Breast epithelium (tissue), 4 donors: ENCODE measurements around the gene FBXO34. TPM values are rescaled to one million over a fixed set of nuclear protein-coding genes. Genes with fewer than 3 reads are reported as not detected.

Source experiments
- DNase-seq, 2 donors: peaks; one replicate each; pipeline ENCODE4 v3.0.0-alpha.2; 2019; ENCODE audit warnings: low spot score in 2 of 2
- H3K27ac ChIP-seq, 2 donors: fragments of 200-600 bp; sonication (generic) in 1 of 2; one replicate each; pipeline ENCODE4 v1.5.1; 2016 to 2019; ENCODE audit warnings: mild to moderate bottlenecking in 1 of 2
- H3K27me3 ChIP-seq, 2 donors: fragments of 200-600 bp; sonication (generic) in 1 of 2; one replicate each; pipeline versions ENCODE4 v1.5.1 to v1.6.0; 2017 to 2019; ENCODE audit warnings: control low read depth in 1 of 2, mild to moderate bottlenecking in 1 of 2
- H3K36me3 ChIP-seq: fragments of 200-600 bp; one replicate; pipeline ENCODE4 v1.5.1; 2019
- H3K4me1 ChIP-seq, 2 donors: fragments of 200-600 bp; sonication (generic); one replicate each; pipeline ENCODE4 v1.5.1; 2016 to 2019; ENCODE audit warnings: control low read depth in 1 of 2
- H3K4me3 ChIP-seq, 3 donors: fragments of 200-600 bp; sonication (generic); 1 replicate in 2 of 3; 2 replicates in 1 of 3; pipeline ENCODE4 v1.5.1; 2016 to 2019; ENCODE audit warnings: mild to moderate bottlenecking in 3 of 3, moderate library complexity in 2 of 3
- H3K9me3 ChIP-seq, 2 donors: fragments of 200-600 bp; sonication (generic) in 1 of 2; one replicate each; pipeline ENCODE4 v1.5.1; 2016 to 2019; ENCODE audit warnings: control low read depth in 1 of 2
- POLR2A ChIP-seq: fragments of 450-650 bp; IDR thresholded peaks from one replicate; pipeline ENCODE4 v1.6.1; 2016; ENCODE audit warnings: antibody characterized with exemption, mild to moderate bottlenecking, moderate library complexity
- POLR2AphosphoS5 ChIP-seq, 3 donors: sonication (generic); formaldehyde crosslinking; IDR thresholded peaks; one replicate each; pipeline ENCODE4 v1.6.1; 2017; ENCODE audit warnings: antibody characterized with exemption in 3 of 3
- intact Hi-C: fragments of 100-400 bp; cut with DNase I; formaldehyde crosslinking; loops from one replicate; pipeline ENCODE4 v1.15.1; 2023; ENCODE audit warnings: low total_unique reads
- total RNA-seq, 3 donors: library from RNA; depleted of rRNA; stranded (reverse); fragments of >200 nt; gene quantifications; one replicate each; pipeline ENCODE4 v1.1.0, GENCODE V29; 2016
- TF ChIP-seq, protein P1 (sequence below), 3 donors: fragments of 450-650 bp; IDR thresholded peaks; one replicate each; pipeline ENCODE4 v1.5.1; 2016 to 2017; ENCODE audit warnings: antibody characterized with exemption in 3 of 3, mild to moderate bottlenecking in 3 of 3, moderate library complexity in 3 of 3

Gene FBXO34
- total RNA-seq, 3 donors from 2014 or later, result 31.8 to 56.5 (median 34.7) TPM

DNA sequence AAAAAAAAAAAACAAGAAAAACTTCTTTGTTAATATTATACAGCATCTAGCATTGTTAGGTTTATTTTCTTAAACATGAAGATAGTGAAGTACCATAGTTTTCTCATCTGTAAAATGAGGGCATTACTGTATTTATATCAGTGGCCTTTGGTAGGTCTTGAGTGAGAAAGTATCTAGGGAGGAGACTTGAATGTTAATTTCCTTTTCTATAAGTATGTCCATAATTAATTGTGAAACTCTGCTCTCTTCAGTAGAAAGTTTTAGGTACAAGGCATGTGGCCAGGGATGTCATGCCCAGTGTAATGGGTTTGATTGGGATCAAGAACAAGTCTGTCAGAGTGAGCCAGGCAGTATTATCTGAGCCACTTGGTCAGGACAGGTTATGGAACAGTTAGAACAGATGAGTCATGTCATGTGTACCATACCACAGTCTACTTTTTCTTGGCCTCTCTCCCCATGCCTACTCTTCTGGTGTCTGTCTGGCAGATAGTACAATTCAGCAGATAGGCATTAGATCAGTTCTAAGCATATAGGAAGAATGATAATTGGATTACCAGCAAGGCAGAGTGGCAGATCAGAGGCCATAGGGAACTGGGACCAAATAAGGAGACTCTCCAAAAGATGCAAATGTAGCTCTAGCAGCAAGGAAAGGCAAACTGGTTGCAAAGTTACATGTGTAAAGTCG, 30.4 kb downstream of the FBXO34 start:
- Histone ChIP-seq H3K4me1 (peaks cover 0 to 4% of the 10 kb centered on the region in 2 donors), H3K27ac (peak overlapping the region; percentile 27 to 46), H3K27me3 (no peaks in the 10 kb centered on the region), H3K36me3 (no peaks in the 10 kb centered on the region), H3K4me3 (no peak overlapping the region), H3K9me3 (no peaks in the 10 kb centered on the region)
- DNase-seq, result no peak
- intact Hi-C loops, result no loop called here
- TF ChIP-seq, protein P1, sequence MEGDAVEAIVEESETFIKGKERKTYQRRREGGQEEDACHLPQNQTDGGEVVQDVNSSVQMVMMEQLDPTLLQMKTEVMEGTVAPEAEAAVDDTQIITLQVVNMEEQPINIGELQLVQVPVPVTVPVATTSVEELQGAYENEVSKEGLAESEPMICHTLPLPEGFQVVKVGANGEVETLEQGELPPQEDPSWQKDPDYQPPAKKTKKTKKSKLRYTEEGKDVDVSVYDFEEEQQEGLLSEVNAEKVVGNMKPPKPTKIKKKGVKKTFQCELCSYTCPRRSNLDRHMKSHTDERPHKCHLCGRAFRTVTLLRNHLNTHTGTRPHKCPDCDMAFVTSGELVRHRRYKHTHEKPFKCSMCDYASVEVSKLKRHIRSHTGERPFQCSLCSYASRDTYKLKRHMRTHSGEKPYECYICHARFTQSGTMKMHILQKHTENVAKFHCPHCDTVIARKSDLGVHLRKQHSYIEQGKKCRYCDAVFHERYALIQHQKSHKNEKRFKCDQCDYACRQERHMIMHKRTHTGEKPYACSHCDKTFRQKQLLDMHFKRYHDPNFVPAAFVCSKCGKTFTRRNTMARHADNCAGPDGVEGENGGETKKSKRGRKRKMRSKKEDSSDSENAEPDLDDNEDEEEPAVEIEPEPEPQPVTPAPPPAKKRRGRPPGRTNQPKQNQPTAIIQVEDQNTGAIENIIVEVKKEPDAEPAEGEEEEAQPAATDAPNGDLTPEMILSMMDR (IDR thresholded peaks at IDR 0.05), result no peak
- no peak for TF ChIP-seq POLR2A
- TF ChIP-seq POLR2AphosphoS5 (IDR thresholded peaks at IDR 0.05), result no peak

DNA sequence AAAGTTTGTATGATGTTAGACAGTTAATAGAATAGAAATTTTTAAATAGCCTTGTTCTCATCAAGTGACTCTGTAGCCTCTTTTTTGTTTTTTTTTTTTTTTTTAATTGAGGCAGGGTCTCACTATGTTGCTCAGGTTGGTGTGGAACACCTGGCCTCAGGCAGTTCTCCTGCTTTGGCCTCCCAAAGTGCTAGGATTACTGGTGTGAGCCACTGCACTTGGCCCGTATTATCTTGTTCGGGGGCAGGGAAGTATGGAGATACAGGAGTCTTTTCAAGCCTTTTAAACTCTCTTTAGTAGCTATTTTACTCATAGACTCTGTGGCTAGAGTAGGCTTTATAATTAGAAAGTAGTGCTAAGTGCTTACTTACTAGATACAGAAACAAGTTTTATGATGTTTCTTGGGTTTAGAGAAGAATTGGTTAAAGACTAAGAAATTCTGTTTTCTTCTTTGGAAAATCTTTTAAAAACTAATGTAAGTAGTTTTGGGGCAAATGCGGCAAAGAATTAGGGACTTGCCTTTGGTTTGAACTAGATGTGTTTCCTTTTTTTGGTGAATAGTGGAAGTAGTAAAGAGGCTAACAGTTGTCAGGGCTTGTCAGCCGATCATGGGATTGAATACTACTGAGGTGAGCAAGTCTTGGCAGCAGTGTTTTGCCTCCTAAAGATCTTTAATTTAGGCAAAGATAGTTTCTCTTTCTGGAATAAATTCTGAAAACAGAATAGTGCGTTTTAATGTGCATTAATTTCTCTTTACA, 31.3 kb downstream of the FBXO34 start:
- H3K4me3 ChIP-seq, result no peak overlapping the region
- intact Hi-C loops, result no loop called here
- H3K9me3 ChIP-seq, result no peaks in the 10 kb centered on the region
- TF ChIP-seq POLR2A, result no peak
- no peak for DNase-seq
- no peaks in the 10 kb centered on the region for H3K36me3 ChIP-seq
- peaks cover 0 to 4% of the 10 kb centered on the region in 2 donors for H3K4me1 ChIP-seq
- no peak overlapping the region for H3K27ac ChIP-seq
- no peaks in the 10 kb centered on the region for H3K27me3 ChIP-seq

DNA sequence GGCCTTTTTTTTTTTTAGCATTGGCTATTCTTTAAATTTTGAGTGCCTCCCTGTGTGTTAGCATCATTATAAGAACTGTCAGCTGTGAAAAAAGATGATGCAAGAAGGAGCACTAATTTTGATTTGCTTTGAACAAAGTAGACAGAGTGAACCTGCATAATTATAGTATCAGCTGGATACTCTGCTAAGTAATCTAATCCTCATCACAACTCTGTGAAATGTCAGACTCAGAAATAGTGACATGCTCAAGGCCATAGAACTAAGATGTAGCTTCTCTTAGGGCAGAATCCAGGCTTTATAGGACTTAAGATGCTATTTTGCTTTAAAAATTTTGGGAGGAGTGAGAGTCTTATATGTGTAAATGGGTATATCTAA, 31.9 kb downstream of the FBXO34 start:
- Histone ChIP-seq H3K27ac (no peak overlapping the region), H3K4me1 (peaks cover 0 to 4% of the 10 kb centered on the region in 2 donors), H3K4me3 (no peak overlapping the region), H3K36me3 (no peaks in the 10 kb centered on the region), H3K9me3 (no peaks in the 10 kb centered on the region), H3K27me3 (no peaks in the 10 kb centered on the region)
- no peak for DNase-seq
- TF ChIP-seq, protein P1 (IDR thresholded peaks at IDR 0.05), result no peak
- TF ChIP-seq POLR2A, result no peak
- TF ChIP-seq POLR2AphosphoS5 (IDR thresholded peaks at IDR 0.05), result no peak
- intact Hi-C loops, result no loop called here

DNA sequence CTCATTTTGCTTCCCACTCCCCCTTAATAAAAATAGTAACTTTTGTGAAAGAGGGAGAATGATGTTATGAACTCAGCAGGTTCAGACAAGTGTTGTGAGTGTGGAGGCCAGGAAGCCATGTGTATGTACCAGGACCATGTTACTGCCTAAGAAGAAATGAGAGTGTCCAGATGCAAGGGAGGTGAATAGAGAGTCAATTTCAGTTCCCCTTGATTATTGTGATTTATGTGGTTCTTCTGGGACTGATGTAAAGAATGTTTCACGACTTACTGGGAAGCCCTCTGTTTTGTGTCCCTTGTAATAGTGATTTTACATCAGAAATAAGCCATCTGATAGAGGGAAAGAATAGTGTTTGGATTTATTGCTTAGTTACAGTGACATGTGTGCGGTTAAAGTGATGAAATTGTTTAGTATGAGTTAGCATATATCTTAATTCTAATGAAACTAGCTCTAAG, 32.5 kb downstream of the FBXO34 start:
- H3K36me3 ChIP-seq, result no peaks in the 10 kb centered on the region
- TF ChIP-seq POLR2AphosphoS5 (IDR thresholded peaks at IDR 0.05) (no peak), POLR2A (no peak)
- TF ChIP-seq, protein P1 (IDR thresholded peaks at IDR 0.05), result no peak
- no peak for DNase-seq

DNA sequence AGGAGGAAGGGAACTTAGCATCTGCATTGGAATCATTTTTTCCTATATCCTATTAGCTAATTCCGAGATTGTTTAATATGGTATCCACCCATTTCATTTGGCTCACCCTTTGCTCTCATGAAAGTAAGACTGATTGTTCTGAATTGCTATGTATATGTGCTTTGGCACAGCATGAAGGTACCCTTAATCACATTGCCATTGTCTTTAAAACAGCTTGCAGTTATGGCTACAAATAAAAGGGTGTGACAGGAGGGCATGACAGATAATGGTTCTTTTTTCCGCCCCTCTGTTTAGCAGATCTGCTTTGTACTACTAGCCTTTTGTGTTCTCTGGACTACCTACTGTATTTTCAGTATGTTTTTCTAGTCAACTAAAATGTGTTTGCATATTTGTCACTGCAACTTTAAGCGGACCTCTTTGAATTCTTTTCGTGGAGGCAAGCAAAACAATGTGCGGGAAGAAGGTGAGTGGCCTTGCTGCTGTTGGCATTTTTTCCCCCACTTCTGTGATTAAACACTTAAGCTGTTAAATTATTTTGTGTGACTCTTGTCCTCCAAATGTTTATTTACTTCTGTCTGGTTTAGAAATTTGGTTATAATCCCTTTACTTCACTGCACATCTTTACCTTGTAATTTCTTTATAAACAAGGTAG, 35.8 kb downstream of the FBXO34 start:
- peak overlapping the region in 1 of 2 donors; percentile 22 for H3K27ac ChIP-seq
- intact Hi-C loops, result no loop called here
- H3K4me1 ChIP-seq, result no peaks in the 10 kb centered on the region

More for the DNA sequence above, 32.5 kb downstream of the FBXO34 start:
- Histone ChIP-seq H3K4me3 (no peak overlapping the region), H3K4me1 (peaks cover 0 to 4% of the 10 kb centered on the region in 2 donors), H3K27ac (no peak overlapping the region), H3K9me3 (no peaks in the 10 kb centered on the region), H3K27me3 (no peaks in the 10 kb centered on the region)
- intact Hi-C loops, result no loop called here

More for the DNA sequence above, 35.8 kb downstream of the FBXO34 start:
- no peaks in the 10 kb centered on the region for H3K36me3 ChIP-seq
- H3K9me3 ChIP-seq, result peaks cover 1 to 2% of the 10 kb centered on the region in 2 donors
- no peak overlapping the region for H3K4me3 ChIP-seq
- no peak for DNase-seq
- H3K27me3 ChIP-seq, result no peaks in the 10 kb centered on the region
- TF ChIP-seq, protein P1 (IDR thresholded peaks at IDR 0.05), result no peak
- TF ChIP-seq POLR2A (no peak), POLR2AphosphoS5 (IDR thresholded peaks at IDR 0.05) (no peak)
